ENCODE measurements around the gene SEMA3D.
A peak's percentile ranks its signal among the peaks of the same experiment; 100 is the strongest.

The SEMA3D gene

DNA sequence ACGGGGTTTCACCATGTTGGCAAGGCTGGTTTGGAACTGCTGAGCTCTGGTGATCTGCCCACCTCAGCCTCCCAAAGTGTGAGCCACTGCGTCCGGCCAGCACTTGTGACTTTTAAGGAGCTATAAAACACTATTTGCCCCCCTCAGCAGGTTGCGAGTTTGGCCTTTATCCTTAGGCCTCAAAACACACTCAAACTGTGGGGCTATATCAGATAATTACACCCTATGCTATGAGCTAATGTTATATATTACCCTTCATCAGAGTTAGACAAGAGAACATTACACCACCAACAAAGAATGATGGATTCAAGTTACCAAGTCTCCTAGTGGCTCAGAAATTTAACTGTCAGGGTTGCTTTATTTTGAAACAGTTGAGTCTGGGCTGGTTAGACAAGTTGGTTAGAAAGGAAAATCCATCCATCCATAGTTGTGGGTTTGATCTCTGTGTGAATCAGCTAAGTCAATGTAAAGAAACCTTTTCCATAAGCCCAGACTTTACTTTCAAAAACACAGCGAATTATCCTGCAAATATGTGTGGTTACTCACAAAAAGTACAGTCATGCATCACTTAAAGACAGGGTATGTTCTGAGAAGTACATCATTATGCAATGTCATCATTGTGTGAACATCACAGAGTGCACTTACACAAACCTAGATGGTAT, 115.8 kb downstream of the SEMA3D start:
- DNase-seq (ENCODE audit: low read depth, low spot score), result peak; percentile 77
- TF ChIP-seq, protein P1, sequence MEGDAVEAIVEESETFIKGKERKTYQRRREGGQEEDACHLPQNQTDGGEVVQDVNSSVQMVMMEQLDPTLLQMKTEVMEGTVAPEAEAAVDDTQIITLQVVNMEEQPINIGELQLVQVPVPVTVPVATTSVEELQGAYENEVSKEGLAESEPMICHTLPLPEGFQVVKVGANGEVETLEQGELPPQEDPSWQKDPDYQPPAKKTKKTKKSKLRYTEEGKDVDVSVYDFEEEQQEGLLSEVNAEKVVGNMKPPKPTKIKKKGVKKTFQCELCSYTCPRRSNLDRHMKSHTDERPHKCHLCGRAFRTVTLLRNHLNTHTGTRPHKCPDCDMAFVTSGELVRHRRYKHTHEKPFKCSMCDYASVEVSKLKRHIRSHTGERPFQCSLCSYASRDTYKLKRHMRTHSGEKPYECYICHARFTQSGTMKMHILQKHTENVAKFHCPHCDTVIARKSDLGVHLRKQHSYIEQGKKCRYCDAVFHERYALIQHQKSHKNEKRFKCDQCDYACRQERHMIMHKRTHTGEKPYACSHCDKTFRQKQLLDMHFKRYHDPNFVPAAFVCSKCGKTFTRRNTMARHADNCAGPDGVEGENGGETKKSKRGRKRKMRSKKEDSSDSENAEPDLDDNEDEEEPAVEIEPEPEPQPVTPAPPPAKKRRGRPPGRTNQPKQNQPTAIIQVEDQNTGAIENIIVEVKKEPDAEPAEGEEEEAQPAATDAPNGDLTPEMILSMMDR (IDR thresholded peaks at IDR 0.05; ENCODE audit: low read depth, low read length), result no peak
- in situ Hi-C loops (cut with HindIII; ENCODE audit: low sequenced_read_pairs), result no loop called here
- no peak overlapping the region for H3K4me3 ChIP-seq (ENCODE audit: low read depth, low read length)

DNA sequence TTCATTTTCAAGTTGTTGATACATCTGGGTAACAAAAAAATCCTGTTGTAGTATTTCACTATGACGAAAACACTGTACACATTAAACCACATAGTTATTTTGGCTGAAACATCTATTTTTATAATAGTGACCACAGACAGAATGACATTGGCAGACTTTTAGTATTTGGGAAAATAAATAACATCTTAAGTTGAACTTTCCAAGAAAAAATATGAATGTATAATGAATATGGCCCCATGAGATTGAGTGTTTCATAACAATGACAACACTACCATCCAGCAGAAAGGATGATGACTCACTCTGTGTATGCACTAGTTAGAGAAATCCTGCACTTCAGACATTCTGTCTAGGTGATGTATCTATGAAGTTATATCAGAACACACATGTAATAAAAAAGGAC, 118.1 kb downstream of the SEMA3D start:
- TF ChIP-seq, protein P1 (IDR thresholded peaks at IDR 0.05; ENCODE audit: low read depth, low read length), result no peak
- no peak overlapping the region for H3K4me3 ChIP-seq (ENCODE audit: low read depth, low read length)
- peak; percentile 88 for DNase-seq (ENCODE audit: low read depth, low spot score)
- in situ Hi-C loops (cut with HindIII; ENCODE audit: low sequenced_read_pairs), result no loop called here

DNA sequence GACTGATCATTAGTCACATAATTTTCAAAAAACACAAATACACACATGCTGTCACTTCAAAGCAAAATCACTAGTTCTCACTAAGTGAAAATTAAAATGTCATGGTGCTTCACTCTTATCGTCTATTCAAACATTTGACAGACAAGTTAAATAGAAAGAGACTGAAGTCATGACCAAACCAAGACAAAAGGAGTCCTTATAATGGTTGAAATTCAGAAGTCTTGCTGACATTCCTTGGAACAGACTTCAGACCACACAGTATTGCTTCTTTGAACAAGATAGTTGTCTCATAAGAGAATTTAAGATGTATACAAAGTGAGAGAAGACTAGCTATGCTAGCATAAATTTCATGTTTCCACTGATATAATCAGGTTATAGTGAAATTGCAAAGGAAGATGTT, 119.5 kb downstream of the SEMA3D start:
- H3K4me3 ChIP-seq (ENCODE audit: low read depth, low read length), result no peak overlapping the region
- in situ Hi-C loops (cut with HindIII; ENCODE audit: low sequenced_read_pairs), result no loop called here
- DNase-seq (ENCODE audit: low read depth, low spot score), result no peak
- TF ChIP-seq, protein P1 (IDR thresholded peaks at IDR 0.05; ENCODE audit: low read depth, low read length), result no peak

DNA sequence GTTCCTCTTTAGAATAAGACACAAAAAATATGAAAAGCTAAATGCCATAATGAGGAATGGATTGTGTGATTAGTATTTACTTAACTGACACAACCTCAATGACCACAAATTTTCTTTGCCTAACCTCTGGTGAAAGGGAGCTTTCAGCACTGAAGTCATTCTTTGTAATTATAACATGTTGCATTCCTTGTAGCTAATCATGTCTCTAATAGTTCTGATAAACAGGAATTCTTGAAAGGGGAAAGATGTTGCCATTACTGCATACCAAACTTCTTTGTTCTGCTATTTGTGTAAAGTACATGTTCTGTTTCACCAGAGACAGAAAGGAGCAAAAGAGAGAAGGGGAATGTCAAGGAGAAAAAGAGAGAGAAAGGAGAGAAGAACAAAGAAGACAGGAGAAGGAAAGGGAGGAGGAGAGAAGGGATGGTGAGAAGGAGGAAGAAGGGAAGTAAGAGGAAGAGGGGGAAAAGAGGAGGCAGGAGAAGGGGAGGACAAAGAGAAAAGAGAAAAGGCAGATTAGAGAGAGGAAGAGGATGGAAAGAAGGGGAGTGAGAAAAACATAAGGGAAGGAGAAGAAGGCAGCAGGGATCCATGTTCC, 120.9 kb downstream of the SEMA3D start:
- no peak for DNase-seq (ENCODE audit: low read depth, low spot score)

DNA sequence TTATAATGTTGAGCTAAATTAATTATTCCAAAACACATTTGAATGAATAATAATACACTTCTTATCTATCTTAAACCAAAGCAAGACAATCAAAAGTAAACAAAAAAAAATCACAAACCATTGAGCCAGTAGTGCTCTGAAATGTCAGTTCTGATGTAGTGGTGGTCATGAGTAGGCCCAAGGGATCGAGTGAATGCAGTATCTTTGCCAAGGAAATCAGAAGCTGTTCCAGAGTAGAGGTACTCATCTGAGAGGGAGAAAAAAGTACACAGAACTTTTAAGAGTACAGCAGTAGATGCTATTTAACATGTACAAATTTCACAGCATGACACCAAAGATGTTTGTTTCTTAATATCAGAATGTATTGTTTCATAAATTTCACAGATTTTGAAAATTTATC, 121.5 kb downstream of the SEMA3D start:
- peak; percentile 78 for DNase-seq (ENCODE audit: low read depth, low spot score)
- in situ Hi-C loops (cut with HindIII; ENCODE audit: low sequenced_read_pairs), result no loop called here
- TF ChIP-seq, protein P1 (IDR thresholded peaks at IDR 0.05; ENCODE audit: low read depth, low read length), result no peak
- H3K4me3 ChIP-seq (ENCODE audit: low read depth, low read length), result no peak overlapping the region

More for the DNA sequence above, 120.9 kb downstream of the SEMA3D start:
- in situ Hi-C loops (cut with HindIII; ENCODE audit: low sequenced_read_pairs), result no loop called here
- no peak overlapping the region for H3K4me3 ChIP-seq (ENCODE audit: low read depth, low read length)
- TF ChIP-seq, protein P1 (IDR thresholded peaks at IDR 0.05; ENCODE audit: low read depth, low read length), result no peak

DNA sequence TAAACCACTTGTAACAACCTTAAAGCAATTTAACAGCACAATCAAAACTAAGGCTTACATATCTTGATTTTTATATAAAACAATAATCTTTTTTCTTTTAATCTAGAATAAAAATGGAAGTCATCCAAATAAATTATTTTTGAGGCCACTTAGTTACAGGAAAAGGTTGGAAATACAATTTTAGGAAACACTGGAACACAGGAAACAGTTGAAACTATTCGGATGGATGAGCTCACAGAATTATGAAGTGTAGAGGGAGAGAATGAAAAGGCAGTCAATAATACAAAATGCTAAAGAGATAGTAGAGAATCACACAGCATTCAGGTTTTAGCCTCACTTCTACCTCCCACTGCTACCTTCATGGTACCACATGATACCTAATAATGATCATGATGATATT, 124.2 kb downstream of the SEMA3D start:
- in situ Hi-C loops (cut with HindIII; ENCODE audit: low sequenced_read_pairs), result no loop called here
- DNase-seq (ENCODE audit: low read depth, low spot score), result no peak
- TF ChIP-seq, protein P1 (IDR thresholded peaks at IDR 0.05; ENCODE audit: low read depth, low read length), result no peak
- H3K4me3 ChIP-seq (ENCODE audit: low read depth, low read length), result no peak overlapping the region
